ENCODE measurements around the gene KRTAP5-6.

The KRTAP5-6 gene

GRCh38 chr11:1690167-1691025 lies 6.6 kb upstream of the KRTAP5-6 start:
- no peak for TF ChIP-seq CTCF (IDR thresholded peaks at IDR 0.05; ENCODE audit: low read depth, low read length)
- H3K4me3 ChIP-seq (ENCODE audit: low read depth, low read length) = no peak overlapping the region
- no peaks in the 10 kb centered on the region for H3K9me3 ChIP-seq (ENCODE audit: severe bottlenecking)
- H3K36me3 ChIP-seq = no peaks in the 10 kb centered on the region
- H3K27me3 ChIP-seq (ENCODE audit: insufficient read depth, low read depth, severe bottlenecking) = peaks cover 55% of the 10 kb centered on the region
- H3K27ac ChIP-seq = no peak overlapping the region
- no peak for DNase-seq

- no peak for DNase-seq
- no peak for TF ChIP-seq CTCF (IDR thresholded peaks at IDR 0.05; ENCODE audit: low read depth, low read length)
Measured at GRCh38 chr11:1691026-1691877, 5.7 kb upstream of the KRTAP5-6 start.

GRCh38 chr11:1691878-1692707 lies 4.9 kb upstream of the KRTAP5-6 start:
- Histone ChIP-seq H3K27ac (no peak overlapping the region), H3K36me3 (no peaks in the 10 kb centered on the region), H3K4me3 (ENCODE audit: low read depth, low read length) (no peak overlapping the region), H3K27me3 (ENCODE audit: insufficient read depth, low read depth, severe bottlenecking) (peaks cover 63% of the 10 kb centered on the region), H3K9me3 (ENCODE audit: severe bottlenecking) (no peaks in the 10 kb centered on the region)
- DNase-seq = no peak
- no peak for TF ChIP-seq CTCF (IDR thresholded peaks at IDR 0.05; ENCODE audit: low read depth, low read length)

More at GRCh38 chr11:1691026-1691877, 5.7 kb upstream of the KRTAP5-6 start:
- Histone ChIP-seq H3K36me3 (no peaks in the 10 kb centered on the region), H3K4me3 (ENCODE audit: low read depth, low read length) (no peak overlapping the region), H3K27ac (no peak overlapping the region), H3K9me3 (ENCODE audit: severe bottlenecking) (no peaks in the 10 kb centered on the region), H3K27me3 (ENCODE audit: insufficient read depth, low read depth, severe bottlenecking) (peaks cover 57% of the 10 kb centered on the region)

- no peak for TF ChIP-seq CTCF (IDR thresholded peaks at IDR 0.05; ENCODE audit: low read depth, low read length)
- no peak overlapping the region for H3K4me3 ChIP-seq (ENCODE audit: low read depth, low read length)
Measured at GRCh38 chr11:1692708-1693326, 4.2 kb upstream of the KRTAP5-6 start.

More at GRCh38 chr11:1692708-1693326, 4.2 kb upstream of the KRTAP5-6 start:
- no peaks in the 10 kb centered on the region for H3K36me3 ChIP-seq
- H3K9me3 ChIP-seq (ENCODE audit: severe bottlenecking) = no peaks in the 10 kb centered on the region
- no peak overlapping the region for H3K27ac ChIP-seq
- H3K27me3 ChIP-seq (ENCODE audit: insufficient read depth, low read depth, severe bottlenecking) = peaks cover 68% of the 10 kb centered on the region
- DNase-seq = no peak

Measured in WERI-Rb-1 (cell line).